Pancreas (tissue), 10 donors: Measurements from ENCODE around the gene CEP76. TPM values are rescaled to one million over a fixed set of nuclear protein-coding genes. Genes with fewer than 3 reads are reported as not detected.

ENCODE experiments used
- ATAC-seq, 4 donors: fragments of 200-7000 bp; cut with Tn5 transposase; one replicate each; pipeline versions ENCODE4 v1.8.0 to v1.9.1; 2020; ENCODE audit warnings: mild to moderate bottlenecking in 4 of 4, moderate library complexity in 4 of 4
- DNase-seq, 6 donors: peaks; one replicate each; pipeline ENCODE4 v3.0.0-alpha.2; 2020
- FAIRE-seq: peaks from 2 replicates; lab custom pipeline; 2012; peaks lifted over from hg19 to GRCh38; lab: Jason Lieb, UNC
- H3K27ac ChIP-seq, 4 donors: fragments of 200-600 bp; sonication (generic); 1 replicate in 3 of 4; 2 replicates in 1 of 4; pipeline versions ENCODE4 v1.5.0 to v1.8.0; 2020
- H3K27me3 ChIP-seq, 4 donors: fragments of 200-600 bp; one replicate each; pipeline ENCODE4 v1.8.0; 2021
- H3K36me3 ChIP-seq, 3 donors: fragments of 200-600 bp; sonication (generic) in 1 of 3; one replicate each; pipeline versions ENCODE4 v1.5.0 to v1.8.0; 2020 to 2021
- H3K4me1 ChIP-seq, 3 donors: fragments of 200-600 bp; one replicate each; pipeline ENCODE4 v1.8.0; 2021
- H3K4me3 ChIP-seq, 4 donors: fragments of 200-600 bp; sonication (generic) in 2 of 4; one replicate each; pipeline versions ENCODE4 v1.5.0 to v1.8.0; 2020 to 2021
- H3K9me3 ChIP-seq, 4 donors: fragments of 200-600 bp; one replicate each; pipeline ENCODE4 v1.8.0; 2021
- CTCF ChIP-seq, 4 donors: fragments of 200-600 bp; sonication (generic) in 3 of 4; IDR thresholded peaks; one replicate each; pipeline versions ENCODE4 v1.5.0 to v1.8.0; 2021; ENCODE audit warnings: antibody characterized with exemption in 4 of 4
- WGBS, 2 donors: extraction: QIAGEN DNeasy Blood & Tissue Kit; methylation state at CpG; one replicate each; pipeline ENCODE4 v1.1.7; 2013; 5-methylcytosine and 5-hydroxymethylcytosine counted together
- intact Hi-C, 3 donors: fragments of 100-400 bp; cut with DNase I; formaldehyde crosslinking; loops; one replicate each; pipeline versions ENCODE4 v1.11.1 to v1.14.2; 2022
- polyA plus RNA-seq, 2 donors: library from polyadenylated mRNA; stranded (reverse); fragments of 200-250 nt; gene quantifications; one replicate each; pipeline ENCODE4 v1.2.3, GENCODE V29; 2013
- total RNA-seq, 6 donors: library from RNA; stranded (reverse); fragmentation: NEBNext Ultra II Directional in 4 of 6; extraction: Animal tissue kit (Norgen Biotek cat#: 25700) in 4 of 6; gene quantifications; one replicate each; pipeline versions ENCODE4 v1.2.1 to v1.2.4, GENCODE V29; 2021 to 2023
- donor health status: healthy with polysubstance abuse.
- donor health status: DM: no; HTN: no; CAD: no; lungs with moderate emphysema.
- donor health status: DM: no; HTN: no; CAD: no.
- donor health status: control.
- donor health status: control.
- donor health status: Bipolar disorder and iron deficiency.
- donor health status: DM: yes; HTN: yes; CAD: no.
- donor health status: DM: no; HTN: no; CAD: no.
- donor health status: DM: no; HTN: no; CAD: no.
- donor health status: DM: yes; HTN: yes; CAD: no.

The CEP76 gene
- total and polyA plus RNA-seq, 8 donors, result 1.6 to 3.6 (median 2.4) TPM

- intact Hi-C loops, result no loop called here
- no peak for ATAC-seq
- WGBS, 2 donors, result 96 to 97% methylated on average over 4 of the region's 4 CpGs
- no peak for FAIRE-seq
- H3K27ac ChIP-seq, result no peak overlapping the region
- TF ChIP-seq CTCF (IDR thresholded peaks at IDR 0.05), result no peak
- no peak for DNase-seq
- H3K4me3 ChIP-seq, result no peak overlapping the region
- H3K36me3 ChIP-seq, result no peaks in the 10 kb centered on the region
- H3K27me3 ChIP-seq, result no peaks in the 10 kb centered on the region
- no peaks in the 10 kb centered on the region for H3K9me3 ChIP-seq
- no peaks in the 10 kb centered on the region for H3K4me1 ChIP-seq
Observed at GRCh38 chr18:12625241-12625640, 77.3 kb downstream of the CEP76 start.

Other genes with a start within 250 kb of the CEP76 start
- gene SPIRE1, start 44.6 kb downstream of the CEP76 start, total RNA-seq, result 10 to 100 TPM in 4 of 6 donors, 1 to 10 TPM in 2; 7.1 to 17.6 (median 12.8) TPM
- 1 to 10 TPM; 2.9 to 6.8 TPM for gene SPIRE1, start 44.6 kb downstream of the CEP76 start, polyA plus RNA-seq
- 10 to 100 TPM; 27.0 to 42.0 (median 33.6) TPM for gene PSMG2, start 319 bp upstream of the CEP76 start, total RNA-seq
- gene PSMG2, start 319 bp upstream of the CEP76 start, polyA plus RNA-seq, result 10 to 100 TPM; 47.1 to 50.0 TPM
- gene PTPN2, start 181.5 kb upstream of the CEP76 start, total RNA-seq, result 10 to 100 TPM; 24.8 to 30.5 (median 26.3) TPM
- gene PTPN2, start 181.5 kb upstream of the CEP76 start, polyA plus RNA-seq, result 10 to 100 TPM; 22.8 to 37.1 TPM
- gene SEH1L, start 245.3 kb upstream of the CEP76 start, total RNA-seq, result 10 to 100 TPM; 16.7 to 23.7 (median 19.7) TPM
- 10 to 100 TPM in 1 of 2 donors, 1 to 10 TPM in 1; 9.4 to 14.2 TPM for gene SEH1L, start 245.3 kb upstream of the CEP76 start, polyA plus RNA-seq